GM12875 (cell line): ENCODE results near the gene THRSP.
"Not testable (repeated sequence)": the region's sequence is repeated elsewhere in the genome, so short reads cannot be mapped to it uniquely, and the experiment has no call there.

Experiments
- H3K4me3 ChIP-seq: one replicate; pipeline ENCODE4 v1.5.1; 2011; ENCODE audit warnings: low read depth, low read length, control low read depth
- CTCF ChIP-seq: IDR thresholded peaks from 2 replicates; pipeline ENCODE4 v1.5.1; 2011; ENCODE audit warnings: low read depth, mild to moderate bottlenecking, control low read depth, inconsistent platforms, low read length, moderate library complexity, borderline replicate concordance; ENCODE audit not compliant: insufficient read depth

The THRSP gene

GRCh38 chr11:78063440-78064181 lies at the start of gene THRSP:
Gene THRSP (plus strand): TSS chr11:78063861. CDS start chr11:78063882, 21 bp downstream.
- no peak for TF ChIP-seq CTCF
- H3K4me3 ChIP-seq: no peak within 1 kb of the TSS

GRCh38 chr11:78014937-78015520 lies 48.6 kb upstream of the THRSP start:
- not testable (repeated sequence) for H3K4me3 ChIP-seq

GRCh38 chr11:78015878-78016277 lies 47.8 kb upstream of the THRSP start:
- H3K4me3 ChIP-seq: no peak overlapping the region
- no peak for TF ChIP-seq CTCF

- no peak for TF ChIP-seq CTCF
Measured at GRCh38 chr11:78019808-78020207, 43.9 kb upstream of the THRSP start.

GRCh38 chr11:78020246-78020645 lies 43.4 kb upstream of the THRSP start:
- no peak for TF ChIP-seq CTCF
- no peak overlapping the region for H3K4me3 ChIP-seq

More at GRCh38 chr11:78019808-78020207, 43.9 kb upstream of the THRSP start:
- H3K4me3 ChIP-seq: no peak overlapping the region

GRCh38 chr11:78021611-78022010 lies 42.0 kb upstream of the THRSP start:
- H3K4me3 ChIP-seq: no peak overlapping the region
- no peak for TF ChIP-seq CTCF

GRCh38 chr11:78022397-78023396 lies 41.0 kb upstream of the THRSP start, which contains the start of gene KCTD14:
Gene KCTD14 (minus strand): TSS chr11:78023276. CDS start chr11:78023249, 27 bp downstream.
- no peak for TF ChIP-seq CTCF
- H3K4me3 ChIP-seq: no peak within 1 kb of the TSS
